ENCODE data around the gene ANKRD33B.

The ANKRD33B gene

GRCh38 chr5:10674582-10674981 is 110.7 kb downstream of the ANKRD33B start:
- H3K9ac ChIP-seq (ENCODE audit: low read length), result no peak overlapping the region
- no peaks in the 10 kb centered on the region for H3K79me2 ChIP-seq (ENCODE audit: low read length)
- H2AFZ ChIP-seq (ENCODE audit: low read length), result no peak overlapping the region
- H3K9me3 ChIP-seq (replicated peaks; ENCODE audit: insufficient read depth, low read length), result no peaks in the 10 kb centered on the region
- no peak for TF ChIP-seq CTCF (IDR thresholded peaks at IDR 0.05; ENCODE audit: low read length)
- TF ChIP-seq EZH2phosphoT487 (IDR thresholded peaks at IDR 0.05; ENCODE audit: low read length), result no peak
- TF ChIP-seq EZH2 (optimal IDR thresholded peaks at IDR 0.05; ENCODE audit: low read depth, low read length), result no peak
- H3F3A ChIP-seq (ENCODE audit: insufficient read depth, low read length), result no peaks in the 10 kb centered on the region
- H3K4me3 ChIP-seq (ENCODE audit: low read length), result no peak overlapping the region
- no peaks in the 10 kb centered on the region for H3K36me3 ChIP-seq (replicated peaks; ENCODE audit: insufficient read depth, low read length)
- H3K9me2 ChIP-seq (replicated peaks; ENCODE audit: insufficient read depth, low read length), result no peaks in the 10 kb centered on the region
- no peak overlapping the region for H3K4me2 ChIP-seq (ENCODE audit: low read depth, low read length)
- no peaks in the 10 kb centered on the region for H4K20me1 ChIP-seq (ENCODE audit: insufficient read depth, low read length)
- H3K27me3 ChIP-seq (replicated peaks; ENCODE audit: insufficient read depth, low read length), result no peaks in the 10 kb centered on the region
- no peak for DNase-seq
- no peaks in the 10 kb centered on the region for H3K4me1 ChIP-seq (ENCODE audit: low read length)
- no peak overlapping the region for H3K27ac ChIP-seq (ENCODE audit: low read length)

- H3K9me3 ChIP-seq (replicated peaks; ENCODE audit: insufficient read depth, low read length), result no peaks in the 10 kb centered on the region
- no peak for DNase-seq
- H3K79me2 ChIP-seq (ENCODE audit: low read length), result no peaks in the 10 kb centered on the region
- H2AFZ ChIP-seq (ENCODE audit: low read length), result no peak overlapping the region
- no peak for TF ChIP-seq EZH2phosphoT487 (IDR thresholded peaks at IDR 0.05; ENCODE audit: low read length)
- no peak for TF ChIP-seq CTCF (IDR thresholded peaks at IDR 0.05; ENCODE audit: low read length)
- no peak for TF ChIP-seq EZH2 (optimal IDR thresholded peaks at IDR 0.05; ENCODE audit: low read depth, low read length)
- H3K27ac ChIP-seq (ENCODE audit: low read length), result no peak overlapping the region
- H3K27me3 ChIP-seq (replicated peaks; ENCODE audit: insufficient read depth, low read length), result no peaks in the 10 kb centered on the region
- H3K4me1 ChIP-seq (ENCODE audit: low read length), result no peaks in the 10 kb centered on the region
- no peak overlapping the region for H3K4me3 ChIP-seq (ENCODE audit: low read length)
- no peak overlapping the region for H3K9ac ChIP-seq (ENCODE audit: low read length)
- no peaks in the 10 kb centered on the region for H3F3A ChIP-seq (ENCODE audit: insufficient read depth, low read length)
- H3K9me2 ChIP-seq (replicated peaks; ENCODE audit: insufficient read depth, low read length), result no peaks in the 10 kb centered on the region
- H3K4me2 ChIP-seq (ENCODE audit: low read depth, low read length), result no peak overlapping the region
- no peaks in the 10 kb centered on the region for H3K36me3 ChIP-seq (replicated peaks; ENCODE audit: insufficient read depth, low read length)
- H4K20me1 ChIP-seq (ENCODE audit: insufficient read depth, low read length), result no peaks in the 10 kb centered on the region
Measured at GRCh38 chr5:10675177-10675700, 111.4 kb downstream of the ANKRD33B start.

- Histone ChIP-seq H3K79me2 (ENCODE audit: low read length) (no peaks in the 10 kb centered on the region), H3K4me1 (ENCODE audit: low read length) (no peaks in the 10 kb centered on the region), H3K36me3 (replicated peaks; ENCODE audit: insufficient read depth, low read length) (no peaks in the 10 kb centered on the region), H3K9ac (ENCODE audit: low read length) (no peak overlapping the region), H4K20me1 (ENCODE audit: insufficient read depth, low read length) (no peaks in the 10 kb centered on the region), H3K27me3 (replicated peaks; ENCODE audit: insufficient read depth, low read length) (no peaks in the 10 kb centered on the region), H3K4me2 (ENCODE audit: low read depth, low read length) (no peak overlapping the region), H3K4me3 (ENCODE audit: low read length) (no peak overlapping the region), H3F3A (ENCODE audit: insufficient read depth, low read length) (no peaks in the 10 kb centered on the region), H3K9me2 (replicated peaks; ENCODE audit: insufficient read depth, low read length) (no peaks in the 10 kb centered on the region), H3K27ac (ENCODE audit: low read length) (no peak overlapping the region), H3K9me3 (replicated peaks; ENCODE audit: insufficient read depth, low read length) (no peaks in the 10 kb centered on the region), H2AFZ (ENCODE audit: low read length) (no peak overlapping the region)
- TF ChIP-seq EZH2phosphoT487 (IDR thresholded peaks at IDR 0.05; ENCODE audit: low read length) (no peak), CTCF (IDR thresholded peaks at IDR 0.05; ENCODE audit: low read length) (no peak), EZH2 (optimal IDR thresholded peaks at IDR 0.05; ENCODE audit: low read depth, low read length) (no peak)
- DNase-seq, result no peak
Measured at GRCh38 chr5:10676224-10676623, 112.4 kb downstream of the ANKRD33B start.

All from MM.1S (cell line).